ENCODE measurements around the gene UBE2V1. TPM values are rescaled to one million over a fixed set of nuclear protein-coding genes. Genes with fewer than 3 reads are reported as not detected.

UBE2V1 gene
- total and polyA plus RNA-seq, 8 donors: 37.9 to 61.7 (median 53.3) TPM

- Histone ChIP-seq H3K4me3 (no peak overlapping the region), H3K27me3 (no peaks in the 10 kb centered on the region), H3K4me1 (no peaks in the 10 kb centered on the region), H3K27ac (no peak overlapping the region), H3K36me3 (no peaks in the 10 kb centered on the region), H3K9me3 (no peaks in the 10 kb centered on the region)
- no peak for TF ChIP-seq CTCF (IDR thresholded peaks at IDR 0.05)
- ATAC-seq: no peak
- WGBS, 2 donors: 83 to 89% methylated on average over 9 of the region's 9 CpGs
- FAIRE-seq: no peak
- intact Hi-C loops (cut with DNase I): no loop called here
- DNase-seq: no peak
Measured at GRCh38 chr20:50034567-50035180, 78.3 kb downstream of the UBE2V1 start.

- TF ChIP-seq CTCF (IDR thresholded peaks at IDR 0.05): no peak
- intact Hi-C loops (cut with DNase I): no loop called here
- FAIRE-seq: no peak
- DNase-seq: no peak
- H3K36me3 ChIP-seq: no peaks in the 10 kb centered on the region
- 91 to 93% methylated on average over 9 of the region's 9 CpGs for whole genome bisulfite sequencing, 2 donors
- H3K9me3 ChIP-seq: no peaks in the 10 kb centered on the region
- no peaks in the 10 kb centered on the region for H3K4me1 ChIP-seq
- no peak overlapping the region for H3K4me3 ChIP-seq
- ATAC-seq: no peak
- H3K27ac ChIP-seq: peak overlapping the region in 1 of 4 donors; percentile 39
- H3K27me3 ChIP-seq: no peaks in the 10 kb centered on the region
Measured at GRCh38 chr20:50032955-50033666, 79.8 kb downstream of the UBE2V1 start.

Other genes starting within 250 kb of the UBE2V1 start
- 1 to 10 TPM; 3.9 to 7.0 (median 4.6) TPM for gene SPATA2, start 197.6 kb downstream of the UBE2V1 start, total RNA-seq
- gene SPATA2, start 197.6 kb downstream of the UBE2V1 start, polyA plus RNA-seq: 1 to 10 TPM; 4.0 to 5.8 TPM
- 10 to 100 TPM; 37.1 to 61.9 (median 47.0) TPM for gene RNF114, start 176.8 kb downstream of the UBE2V1 start, total RNA-seq
- 10 to 100 TPM; 33.3 to 41.2 TPM for gene RNF114, start 176.8 kb downstream of the UBE2V1 start, polyA plus RNA-seq
- 1 to 10 TPM in 2 of 6 donors, under 1 TPM in 4; 0.31 to 1.8 (median 0.52) TPM for gene SNAI1, start 130.2 kb downstream of the UBE2V1 start, total RNA-seq
- 1 to 10 TPM; 2.1 to 2.9 TPM for gene SNAI1, start 130.2 kb downstream of the UBE2V1 start, polyA plus RNA-seq
- gene PEDS1, start 40.6 kb upstream of the UBE2V1 start, total RNA-seq: 1 to 10 TPM; 3.5 to 9.8 (median 6.1) TPM
- 10 to 100 TPM in 1 of 2 donors, 1 to 10 TPM in 1; 9.0 to 11.0 TPM for gene PEDS1, start 40.6 kb upstream of the UBE2V1 start, polyA plus RNA-seq
- 10 to 100 TPM; 18.9 to 83.4 (median 37.0) TPM for gene CEBPB, start 77.7 kb upstream of the UBE2V1 start, total RNA-seq
- 10 to 100 TPM; 10.9 to 16.0 TPM for gene CEBPB, start 77.7 kb upstream of the UBE2V1 start, polyA plus RNA-seq